Lower lobe of right lung (tissue), 2 donors: ENCODE results near the gene DOC2B. TPM values are rescaled to one million over a fixed set of nuclear protein-coding genes. Genes with fewer than 3 reads are reported as not detected.
"Not testable (repeated sequence)": the region's sequence is repeated elsewhere in the genome, so short reads cannot be mapped to it uniquely, and the experiment has no call there.

Experiments
- ATAC-seq, 2 donors: fragments of 200-7000 bp; cut with Tn5 transposase; one replicate each; pipeline ENCODE4 v1.9.1; 2020 to 2022; ENCODE audit warnings: mild to moderate bottlenecking in 2 of 2, moderate library complexity in 2 of 2
- DNase-seq: peaks from one replicate; pipeline ENCODE4 v3.0.0-alpha.2; 2020
- H3K27ac ChIP-seq: fragments of 200-600 bp; one replicate; pipeline ENCODE4 v1.8.0; 2022
- H3K27me3 ChIP-seq: fragments of 200-600 bp; one replicate; pipeline ENCODE4 v1.8.0; 2022; ENCODE audit warnings: low read depth
- H3K36me3 ChIP-seq: fragments of 200-600 bp; one replicate; pipeline ENCODE4 v1.8.0; 2022; ENCODE audit warnings: mild to moderate bottlenecking
- H3K4me1 ChIP-seq: fragments of 200-600 bp; one replicate; pipeline ENCODE4 v1.8.0; 2022
- H3K4me3 ChIP-seq: fragments of 200-600 bp; one replicate; pipeline ENCODE4 v1.8.0; 2022; ENCODE audit warnings: mild to moderate bottlenecking
- H3K9me3 ChIP-seq: fragments of 200-600 bp; one replicate; pipeline ENCODE4 v1.8.0; 2022
- intact Hi-C: fragments of 100-400 bp; cut with DNase I; formaldehyde crosslinking; loops from one replicate; pipeline ENCODE4 v1.11.0; 2022
- total RNA-seq: library from RNA; stranded (reverse); fragmentation: NEBNext Ultra II Directional; extraction: Animal tissue kit (Norgen Biotek cat#: 25700); gene quantifications from one replicate; pipeline ENCODE4 v1.2.1, GENCODE V29; 2021
- TF ChIP-seq, protein P1 (sequence below): fragments of 200-600 bp; IDR thresholded peaks from one replicate; pipeline ENCODE4 v1.8.0; 2022; ENCODE audit warnings: antibody characterized with exemption, mild to moderate bottlenecking
- donor health status: DM: no; HTN: yes; CAD: no; lungs with severe emphysema.

DOC2B gene
- total RNA-seq, 1 donor from 2014 or later: 6.2 TPM

DNA sequence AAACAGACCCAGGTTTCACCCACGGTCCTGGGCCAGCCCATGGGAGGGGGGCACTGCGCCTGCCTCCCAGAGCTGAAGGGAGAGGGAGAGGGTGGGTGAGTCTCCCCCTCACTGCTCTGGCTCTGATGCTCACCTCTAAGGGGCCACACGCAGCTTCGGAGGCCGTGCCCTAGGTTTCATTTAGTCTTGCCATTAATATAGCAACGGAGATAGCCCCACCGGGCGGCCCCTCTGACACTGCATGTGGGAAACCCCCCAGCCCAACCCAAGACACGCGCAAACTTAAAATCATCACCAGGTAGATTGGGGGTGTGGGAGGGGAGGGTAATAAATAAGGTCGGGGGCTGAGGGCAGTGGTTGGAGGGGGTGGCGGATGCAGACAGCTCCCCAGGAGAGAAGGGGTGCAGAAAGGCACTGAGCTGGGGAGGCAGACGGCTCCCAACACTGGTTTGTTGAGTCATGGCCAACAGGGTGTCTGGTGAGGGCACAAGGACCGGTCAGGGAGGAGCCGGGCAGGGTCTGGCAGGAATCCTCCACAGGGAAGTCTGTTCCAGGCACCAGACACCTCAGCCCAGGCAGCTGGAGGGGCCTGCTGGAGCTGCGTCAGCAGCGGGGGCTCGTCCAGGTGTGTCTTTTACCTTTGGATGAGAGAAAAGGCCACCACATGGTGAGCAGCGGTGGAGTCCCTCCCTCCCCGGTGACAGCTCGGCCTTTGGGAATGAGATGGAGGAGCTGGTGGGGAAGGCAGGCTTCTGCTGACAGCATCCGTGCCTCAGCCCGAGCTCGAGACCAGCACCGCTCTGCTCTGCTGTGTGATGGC is 32.0 kb upstream of the DOC2B start:
- Histone ChIP-seq H3K27ac (no peak overlapping the region), H3K9me3 (no peaks in the 10 kb centered on the region), H3K36me3 (no peaks in the 10 kb centered on the region), H3K27me3 (no peaks in the 10 kb centered on the region), H3K4me3 (no peak overlapping the region), H3K4me1 (no peaks in the 10 kb centered on the region)
- TF ChIP-seq, protein P1, sequence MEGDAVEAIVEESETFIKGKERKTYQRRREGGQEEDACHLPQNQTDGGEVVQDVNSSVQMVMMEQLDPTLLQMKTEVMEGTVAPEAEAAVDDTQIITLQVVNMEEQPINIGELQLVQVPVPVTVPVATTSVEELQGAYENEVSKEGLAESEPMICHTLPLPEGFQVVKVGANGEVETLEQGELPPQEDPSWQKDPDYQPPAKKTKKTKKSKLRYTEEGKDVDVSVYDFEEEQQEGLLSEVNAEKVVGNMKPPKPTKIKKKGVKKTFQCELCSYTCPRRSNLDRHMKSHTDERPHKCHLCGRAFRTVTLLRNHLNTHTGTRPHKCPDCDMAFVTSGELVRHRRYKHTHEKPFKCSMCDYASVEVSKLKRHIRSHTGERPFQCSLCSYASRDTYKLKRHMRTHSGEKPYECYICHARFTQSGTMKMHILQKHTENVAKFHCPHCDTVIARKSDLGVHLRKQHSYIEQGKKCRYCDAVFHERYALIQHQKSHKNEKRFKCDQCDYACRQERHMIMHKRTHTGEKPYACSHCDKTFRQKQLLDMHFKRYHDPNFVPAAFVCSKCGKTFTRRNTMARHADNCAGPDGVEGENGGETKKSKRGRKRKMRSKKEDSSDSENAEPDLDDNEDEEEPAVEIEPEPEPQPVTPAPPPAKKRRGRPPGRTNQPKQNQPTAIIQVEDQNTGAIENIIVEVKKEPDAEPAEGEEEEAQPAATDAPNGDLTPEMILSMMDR: no peak
- DNase-seq: no peak
- intact Hi-C loops: no loop called here
- no peak for ATAC-seq

DNA sequence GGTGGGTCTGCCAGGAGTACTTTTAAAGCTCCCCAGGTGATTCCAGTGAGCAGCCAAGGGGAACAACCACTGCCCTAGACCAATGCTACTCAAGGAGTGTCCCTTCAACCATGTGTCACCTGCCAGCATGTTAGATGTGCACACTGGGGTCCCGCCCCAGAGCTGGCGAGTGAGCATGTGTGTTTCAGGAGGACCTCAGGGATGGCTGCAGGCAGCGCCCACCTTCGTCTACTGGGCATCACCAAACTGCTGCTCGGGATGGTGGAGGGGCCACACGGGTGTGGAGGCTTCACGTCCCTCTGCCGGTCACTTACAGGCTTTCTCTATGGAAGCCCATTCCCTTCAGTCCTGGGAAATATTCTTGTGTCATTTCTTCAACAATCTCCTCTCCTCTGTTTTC is 29.0 kb upstream of the DOC2B start:
- no peak for DNase-seq

DNA sequence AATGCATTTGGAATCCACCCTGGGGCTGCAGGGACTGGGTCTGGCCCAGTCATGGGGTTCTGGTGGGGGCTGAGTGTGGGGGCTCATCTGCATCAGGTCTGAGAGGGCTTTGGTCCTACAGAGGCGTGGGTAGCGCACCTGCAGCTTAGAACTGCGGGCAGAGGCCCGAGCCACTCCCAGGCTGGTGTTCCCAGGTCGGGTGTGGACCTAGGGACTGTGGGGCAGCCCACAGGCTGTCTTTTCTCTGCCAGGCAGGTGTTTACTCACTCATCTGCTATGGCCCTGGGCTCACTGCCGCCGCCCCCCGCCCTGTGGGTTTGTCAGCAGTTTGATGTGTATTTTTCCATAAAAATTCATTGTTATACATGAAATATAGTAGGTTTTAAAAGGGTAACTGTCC is 27.0 kb upstream of the DOC2B start:
- DNase-seq (no peak), ATAC-seq (no peak)
- intact Hi-C loops: no loop called here
- H3K27ac ChIP-seq: no peak overlapping the region
- H3K36me3 ChIP-seq: no peaks in the 10 kb centered on the region
- no peaks in the 10 kb centered on the region for H3K9me3 ChIP-seq
- H3K4me1 ChIP-seq: no peaks in the 10 kb centered on the region
- H3K27me3 ChIP-seq: no peaks in the 10 kb centered on the region
- H3K4me3 ChIP-seq: no peak overlapping the region
- TF ChIP-seq, protein P1: no peak

More for the DNA sequence above, 29.0 kb upstream of the DOC2B start:
- H3K36me3 ChIP-seq: no peaks in the 10 kb centered on the region
- intact Hi-C loops: no loop called here
- TF ChIP-seq, protein P1: no peak
- no peak overlapping the region for H3K27ac ChIP-seq
- no peak for ATAC-seq
- H3K27me3 ChIP-seq: no peaks in the 10 kb centered on the region
- no peaks in the 10 kb centered on the region for H3K4me1 ChIP-seq
- no peaks in the 10 kb centered on the region for H3K9me3 ChIP-seq
- no peak overlapping the region for H3K4me3 ChIP-seq

DNA sequence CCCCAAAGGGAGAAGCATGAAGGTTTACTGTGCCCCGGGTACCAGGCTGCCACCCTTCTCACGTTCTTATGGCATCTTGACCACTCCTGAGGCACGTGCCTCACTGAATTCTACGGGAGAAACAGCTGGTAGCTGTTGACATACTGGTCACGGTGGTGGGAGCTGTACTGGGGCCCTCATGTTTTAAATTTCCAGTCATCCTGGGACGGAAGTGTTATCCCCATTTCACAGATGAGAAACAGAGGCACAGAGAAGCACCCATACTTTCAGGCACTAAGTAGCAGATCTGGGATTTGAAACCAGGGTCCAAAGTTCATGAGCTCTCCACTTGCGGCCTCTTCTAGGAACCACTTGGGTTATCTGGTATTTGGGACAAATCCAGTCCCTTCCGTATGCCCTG is 26.3 kb upstream of the DOC2B start:
- TF ChIP-seq, protein P1: no peak
- Histone ChIP-seq H3K4me1 (no peaks in the 10 kb centered on the region), H3K36me3 (no peaks in the 10 kb centered on the region), H3K4me3 (no peak overlapping the region), H3K27me3 (no peaks in the 10 kb centered on the region), H3K9me3 (no peaks in the 10 kb centered on the region), H3K27ac (no peak overlapping the region)
- intact Hi-C loops: no loop called here
- DNase-seq (no peak), ATAC-seq (no peak)

DNA sequence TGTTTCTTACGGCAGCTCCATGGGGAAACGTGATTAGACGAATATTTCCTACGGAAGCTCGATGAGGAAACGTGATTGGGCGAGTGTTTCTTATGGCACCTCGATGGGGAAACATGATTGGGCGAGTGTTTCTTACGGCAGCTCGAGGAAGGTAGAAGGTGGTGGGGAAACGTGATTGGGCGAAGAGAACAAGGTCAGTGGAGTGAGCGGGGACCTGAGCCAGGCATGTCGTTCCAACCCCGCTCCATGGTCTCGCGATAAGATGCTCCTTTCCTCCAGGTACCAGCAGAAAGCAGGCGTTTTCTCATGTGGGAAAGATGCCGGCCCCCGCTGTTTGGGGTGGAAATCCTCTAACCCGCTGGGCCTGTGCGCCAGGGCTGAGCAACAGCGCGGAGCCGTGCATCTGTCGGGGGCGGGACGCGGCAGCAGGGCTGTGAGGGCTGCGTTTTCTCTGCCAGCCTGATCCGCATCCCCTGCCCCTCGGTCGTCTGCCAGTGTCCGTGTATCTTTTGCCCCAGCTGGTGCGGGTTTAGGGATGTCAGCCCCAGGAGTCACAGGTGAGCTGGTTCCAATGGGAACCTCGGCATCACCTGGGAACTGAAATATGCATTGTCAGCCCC is 25.6 kb upstream of the DOC2B start:
- intact Hi-C loops: no loop called here
- H3K27ac ChIP-seq: no peak overlapping the region
- no peak for DNase-seq
- H3K36me3 ChIP-seq: no peaks in the 10 kb centered on the region
- no peak for ATAC-seq
- TF ChIP-seq, protein P1: no peak
- H3K27me3 ChIP-seq: no peaks in the 10 kb centered on the region
- no peak overlapping the region for H3K4me3 ChIP-seq
- no peaks in the 10 kb centered on the region for H3K4me1 ChIP-seq
- H3K9me3 ChIP-seq: no peaks in the 10 kb centered on the region

DNA sequence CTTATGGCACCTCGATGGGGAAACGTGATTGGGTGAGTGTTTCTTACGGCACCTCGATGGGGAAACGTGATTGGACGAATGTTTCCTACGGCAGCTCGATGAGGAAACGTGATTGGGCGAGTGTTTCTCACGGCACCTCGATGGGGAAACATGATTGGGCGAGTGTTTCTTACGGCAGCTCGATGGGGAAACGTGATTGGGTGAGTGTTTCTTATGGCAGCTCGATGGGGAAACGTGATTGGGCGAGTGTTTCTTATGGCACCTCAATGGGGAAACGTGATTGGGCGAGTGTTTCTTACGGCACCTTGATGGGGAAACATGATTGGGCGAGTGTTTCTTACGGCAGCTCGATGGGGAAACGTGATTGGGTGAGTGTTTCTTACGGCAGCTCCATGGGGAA is 25.0 kb upstream of the DOC2B start:
- H3K4me3 ChIP-seq, intact Hi-C loops, H3K4me1 ChIP-seq, H3K36me3 ChIP-seq, H3K27ac ChIP-seq, H3K27me3 ChIP-seq, DNase-seq, ATAC-seq, H3K9me3 ChIP-seq: not testable (repeated sequence)
